ENCODE measurements around the gene GARIN3. TPM values are rescaled to one million over a fixed set of nuclear protein-coding genes. Genes with fewer than 3 reads are reported as not detected.
A peak's percentile ranks its signal among the peaks of the same experiment; 100 is the strongest.

The GARIN3 gene
- total RNA-seq, 1 experiment from 2014 or later: not detected

DNA sequence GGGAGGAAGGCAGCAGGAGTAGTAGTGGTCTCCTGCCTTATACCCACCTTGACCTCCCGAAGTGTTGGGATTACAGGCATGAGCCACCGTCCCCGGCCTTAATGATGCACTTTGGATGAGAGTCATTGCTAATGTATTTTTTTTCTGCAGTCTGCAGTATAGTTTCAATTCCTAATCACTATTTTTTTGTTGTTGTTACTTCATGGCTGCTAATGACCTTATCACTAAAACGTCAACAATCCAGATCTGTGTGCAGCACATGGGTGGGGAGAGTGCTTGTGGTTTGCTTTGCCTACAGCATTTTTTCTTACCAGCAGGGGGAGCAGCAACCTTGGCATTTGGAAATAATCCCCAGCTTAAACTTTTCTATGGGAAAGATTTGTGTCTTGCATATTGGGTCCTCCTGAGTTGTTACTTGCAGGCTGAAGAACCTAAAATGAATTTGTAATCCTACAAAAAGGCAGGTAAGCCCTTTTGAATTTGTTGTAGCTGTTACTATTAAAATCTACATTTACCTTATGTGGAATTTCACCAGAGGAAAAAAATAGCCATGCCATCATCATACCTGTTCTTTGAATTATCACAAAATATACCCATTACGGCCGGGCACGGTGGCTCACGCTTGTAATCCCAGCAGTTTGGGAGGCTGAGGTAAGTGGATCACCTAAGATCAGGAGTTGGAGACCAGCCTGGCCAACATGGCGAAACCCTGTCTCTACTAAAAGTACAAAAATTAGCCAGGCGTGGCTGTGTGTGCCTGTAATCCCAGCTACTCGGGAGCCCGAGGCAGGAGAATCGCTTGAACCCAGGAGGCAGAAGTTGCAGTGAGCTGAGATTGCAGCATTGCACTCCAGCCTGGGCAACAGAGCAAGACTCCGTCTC lies 17.1 kb downstream of the GARIN3 start:
- DNase-seq (ENCODE audit: low read depth): peak; percentile 60

DNA sequence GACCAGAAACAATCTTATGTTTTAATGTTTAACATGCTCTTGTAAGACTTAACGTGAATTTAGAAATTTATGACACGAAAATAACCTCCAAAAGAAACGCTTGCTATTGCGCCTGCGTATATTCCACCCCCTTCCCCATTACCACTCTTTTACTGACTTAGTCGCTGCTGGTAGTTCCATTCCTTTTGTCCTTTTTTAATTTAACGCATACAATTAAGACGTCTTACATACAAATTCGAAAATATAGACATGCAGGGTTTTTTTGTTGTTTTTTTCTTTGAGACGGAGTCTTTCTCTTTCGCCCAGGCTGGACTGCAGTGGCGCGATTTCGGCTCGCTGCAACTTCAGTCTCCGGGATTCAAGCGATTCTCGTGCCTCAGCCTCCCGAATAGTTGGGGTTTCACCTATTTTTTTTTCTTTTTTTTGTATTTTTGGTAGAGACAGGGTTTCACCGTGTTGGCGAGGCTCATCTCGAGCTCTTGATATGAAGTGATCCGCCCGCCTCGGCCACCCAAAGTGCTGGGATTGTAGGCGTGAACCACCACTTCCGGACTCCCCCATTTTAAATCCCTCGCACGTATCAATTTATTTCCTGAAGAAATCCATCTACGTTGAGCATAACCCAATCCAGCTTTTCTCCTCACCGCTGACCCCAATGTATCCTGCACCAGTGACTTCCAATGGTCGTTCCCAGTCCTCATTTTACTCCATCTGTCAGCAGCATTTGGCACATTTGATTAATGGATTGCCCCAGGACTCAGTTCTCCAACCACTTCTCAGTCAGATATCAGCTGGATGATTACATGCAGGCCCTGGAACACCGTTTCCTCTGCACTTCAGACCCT lies 22.7 kb downstream of the GARIN3 start:
- DNase-seq (ENCODE audit: low read depth): peak; percentile 36

- peak; percentile 98 for DNase-seq (ENCODE audit: low read depth)
These were observed 23.5 kb downstream of the GARIN3 start, which contains the start of gene MED7 for GRCh38 chr5:157142317-157143126. TSS of gene MED7 (minus strand) at chr5:157142865. CDS start at chr5:157139431, 3,434 bp downstream.

- DNase-seq (ENCODE audit: low read depth): no peak
These were observed 28.4 kb downstream of the GARIN3 start for GRCh38 chr5:157137691-157138090.

DNA sequence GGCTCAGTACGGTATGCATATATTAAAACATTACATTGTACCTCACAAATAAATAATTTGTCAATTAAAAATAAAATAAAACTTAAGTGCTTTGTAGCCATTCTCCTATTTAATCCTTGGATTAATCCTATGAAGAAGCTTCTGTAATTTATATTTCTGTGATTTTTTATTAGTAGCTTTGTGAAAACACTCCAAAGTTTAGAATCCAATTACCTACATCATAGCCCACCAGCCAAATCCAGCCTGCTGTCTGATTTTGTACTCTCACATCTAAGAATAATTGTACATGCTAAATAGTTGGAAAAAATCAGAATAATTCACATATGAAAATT lies 33.8 kb downstream of the GARIN3 start:
- no peak for DNase-seq (ENCODE audit: low read depth)

DNA sequence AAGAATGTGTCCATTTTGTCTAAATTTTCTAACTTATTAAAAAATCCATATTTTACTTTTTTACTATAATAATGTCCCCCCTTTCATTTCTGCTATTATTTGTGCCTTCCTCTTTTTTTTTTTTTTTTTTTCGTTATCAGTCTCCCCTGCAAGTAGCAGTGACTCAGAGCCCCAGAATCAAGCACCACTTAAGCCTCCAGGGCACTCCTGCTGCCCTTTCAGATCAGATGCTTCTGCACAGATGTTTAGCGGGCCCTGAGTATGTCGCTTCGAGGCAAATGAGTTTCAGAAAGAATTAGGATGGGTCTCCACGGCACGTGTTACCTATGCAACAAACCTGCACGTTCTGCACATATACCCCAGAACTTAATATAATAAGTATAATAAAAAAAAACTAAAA lies 35.1 kb downstream of the GARIN3 start:
- peak; percentile 55 for DNase-seq (ENCODE audit: low read depth)

DNA sequence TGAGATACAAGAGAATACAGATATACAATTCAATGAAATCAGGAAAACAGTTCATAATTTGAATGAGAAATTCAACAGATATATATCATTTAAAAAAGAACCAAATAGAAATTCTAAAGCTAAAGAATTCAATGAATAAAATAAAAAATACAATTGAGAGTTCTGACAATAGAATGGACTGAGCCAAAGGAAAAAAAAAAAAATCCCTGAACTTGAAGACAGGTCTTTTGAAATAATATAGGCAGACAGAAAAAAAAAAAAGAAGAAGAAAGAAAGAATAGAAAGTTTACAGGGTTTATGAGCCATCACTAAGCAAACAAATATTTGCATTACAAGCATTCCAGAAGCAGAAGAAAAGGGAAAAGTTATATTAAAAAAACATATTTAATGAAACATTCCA lies 44.4 kb downstream of the GARIN3 start:
- DNase-seq (ENCODE audit: low read depth): no peak

DNA sequence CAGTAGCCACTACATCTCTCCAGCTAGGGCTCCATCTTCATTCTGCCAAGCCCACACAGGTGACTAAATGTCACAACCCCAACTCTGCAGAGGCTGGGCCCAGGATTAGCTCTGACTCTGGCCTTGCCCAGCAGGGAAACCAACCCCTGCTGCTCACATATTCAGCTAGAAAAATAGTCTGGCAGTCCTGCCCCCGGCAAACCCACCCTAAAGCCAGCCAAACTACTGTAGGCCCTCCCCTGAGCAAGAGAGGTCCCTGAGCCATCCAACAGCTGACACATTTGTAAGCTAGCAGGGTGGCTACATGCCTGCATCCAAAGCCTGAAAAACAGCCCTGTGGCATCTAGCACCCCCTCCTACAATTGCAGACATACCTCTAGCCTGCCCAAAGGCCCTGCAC lies 46.0 kb downstream of the GARIN3 start:
- DNase-seq (ENCODE audit: low read depth): no peak

GRCh38 chr5:157116483-157116954 lies 49.5 kb downstream of the GARIN3 start:
- no peak for DNase-seq (ENCODE audit: low read depth)

- no peak for DNase-seq (ENCODE audit: low read depth)
These were observed 50.6 kb downstream of the GARIN3 start for GRCh38 chr5:157115502-157115901.

DNA sequence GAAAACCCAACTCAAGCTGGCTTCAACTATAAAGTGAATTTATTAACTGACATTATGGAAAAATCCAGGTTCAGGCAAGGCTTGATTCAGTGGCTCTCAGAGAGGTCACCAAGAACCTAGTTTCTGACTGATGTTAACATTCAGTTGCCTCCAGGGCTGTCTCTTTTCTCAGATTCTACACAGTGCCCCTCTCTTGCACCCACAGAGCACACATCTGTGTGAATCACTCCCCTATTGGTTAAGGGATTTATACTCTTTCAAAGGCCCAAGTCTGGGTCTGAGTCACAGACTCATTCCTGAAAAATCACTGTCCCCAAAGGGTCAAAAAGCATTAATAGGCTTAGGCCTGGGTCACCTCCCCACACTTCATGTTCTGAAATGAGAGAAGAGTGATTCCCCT lies 51.1 kb downstream of the GARIN3 start:
- peak; percentile 2 for DNase-seq (ENCODE audit: low read depth)

GRCh38 chr5:157113002-157113401 lies 53.1 kb downstream of the GARIN3 start:
- DNase-seq (ENCODE audit: low read depth): no peak

Other genes with a start within 250 kb of the GARIN3 start
- gene TIMD4, start 203.0 kb downstream of the GARIN3 start, total RNA-seq (2014; rRNA removed; shearing (Covaris generic)): not detected in 2 replicates
- gene HAVCR1, start 107.1 kb downstream of the GARIN3 start, total RNA-seq (2014; rRNA removed; shearing (Covaris generic)): not detected in 2 replicates
- gene HAVCR2, start 57.2 kb downstream of the GARIN3 start, total RNA-seq (2014; rRNA removed; shearing (Covaris generic)): 0.84 and 3.9 TPM in 2 replicates
- gene MED7, start 23.4 kb downstream of the GARIN3 start, total RNA-seq (2014; rRNA removed; shearing (Covaris generic)): 13.7 and 16.3 TPM in 2 replicates
- gene ITK, start 14.6 kb upstream of the GARIN3 start, total RNA-seq (2014; rRNA removed; shearing (Covaris generic)): 0.10 TPM in 1 of 2 replicates, not detected in the other
- gene CYFIP2, start 99.9 kb upstream of the GARIN3 start, total RNA-seq (2014; rRNA removed; shearing (Covaris generic)): 0.39 and 0.57 TPM in 2 replicates

Data from M059J (cell line).